Right lobe of liver (tissue), 6 donors: Measurements from ENCODE around the gene DDX43. TPM values are rescaled to one million over a fixed set of nuclear protein-coding genes. Genes with fewer than 3 reads are reported as not detected.

ENCODE experiments used
- ATAC-seq, 4 donors: fragments of 200-7000 bp; cut with Tn5 transposase; one replicate each; pipeline ENCODE4 v1.9.1; 2020; ENCODE audit warnings: mild to moderate bottlenecking in 4 of 4, moderate library complexity in 4 of 4
- DNase-seq, 3 donors: peaks; one replicate each; pipeline ENCODE4 v3.0.0-alpha.2; 2020
- H3K27ac ChIP-seq, 3 donors: fragments of 200-600 bp; one replicate each; pipeline ENCODE4 v1.8.0; 2022
- H3K27me3 ChIP-seq, 2 donors: fragments of 200-600 bp; one replicate each; pipeline ENCODE4 v1.8.0; 2022
- H3K36me3 ChIP-seq, 4 donors: fragments of 200-600 bp; sonication (generic) in 1 of 4; one replicate each; pipeline versions ENCODE4 v1.5.1 to v1.8.0; 2017 to 2022; ENCODE audit warnings: control low read depth in 1 of 4
- H3K4me1 ChIP-seq, 4 donors: fragments of 200-600 bp; sonication (generic) in 1 of 4; one replicate each; pipeline versions ENCODE4 v1.5.1 to v1.8.0; 2017 to 2022; ENCODE audit warnings: control low read depth in 1 of 4
- H3K4me3 ChIP-seq, 3 donors: fragments of 200-600 bp; one replicate each; pipeline ENCODE4 v1.8.0; 2022
- H3K9me3 ChIP-seq, 4 donors: fragments of 200-600 bp; sonication (generic) in 1 of 4; one replicate each; pipeline versions ENCODE4 v1.5.1 to v1.8.0; 2017 to 2022; ENCODE audit warnings: control low read depth in 1 of 4
- POLR2A ChIP-seq: fragments of 450-650 bp; IDR thresholded peaks from one replicate; pipeline ENCODE4 v1.6.1; 2017; ENCODE audit warnings: antibody characterized with exemption, mild to moderate bottlenecking
- WGBS: methylation state at CpG from one replicate; pipeline ENCODE4 v1.1.6; 2018; ENCODE audit warnings: low coverage, low lambda C conversion rate; ENCODE audit not compliant: insufficient coverage; ENCODE audit errors: missing lambda C conversion rate; 5-methylcytosine and 5-hydroxymethylcytosine counted together
- intact Hi-C, 2 donors: fragments of 100-400 bp; cut with DNase I; formaldehyde crosslinking; loops; one replicate each; pipeline versions ENCODE4 v1.11.2 to v1.14.1; 2022
- total RNA-seq, 6 experiments: library from RNA; depleted of rRNA in 2 of 6; stranded (reverse); fragments of >200 nt in 2 of 6; fragmentation: NEBNext Ultra II Directional in 3 of 6; extraction: Animal tissue kit (Norgen Biotek cat#: 25700) in 3 of 6; gene quantifications; one replicate each; pipeline versions ENCODE4 v1.1.0 to v1.2.4, GENCODE V29; 2016 to 2023
- TF ChIP-seq, protein P1 (sequence below), 4 donors: fragments of 200-600 bp in 3 of 4; fragments of 450-650 bp in 1 of 4; IDR thresholded peaks; one replicate each; pipeline versions ENCODE4 v1.5.1 to v1.8.0; 2016 to 2022; ENCODE audit warnings: antibody characterized with exemption in 4 of 4, mild to moderate bottlenecking in 2 of 4
- donor health status: DM: no; HTN: yes; CAD: no.
- donor health status: DM: no; HTN: no; CAD: no.
- donor health status: DM: no; HTN: no; CAD: no.
- donor health status: DM: no; HTN: yes; CAD: no.
- donor health status: DM: no; HTN: yes; CAD: no.

Gene DDX43
- total RNA-seq, 6 experiments from 2014 or later: not detected

DNA sequence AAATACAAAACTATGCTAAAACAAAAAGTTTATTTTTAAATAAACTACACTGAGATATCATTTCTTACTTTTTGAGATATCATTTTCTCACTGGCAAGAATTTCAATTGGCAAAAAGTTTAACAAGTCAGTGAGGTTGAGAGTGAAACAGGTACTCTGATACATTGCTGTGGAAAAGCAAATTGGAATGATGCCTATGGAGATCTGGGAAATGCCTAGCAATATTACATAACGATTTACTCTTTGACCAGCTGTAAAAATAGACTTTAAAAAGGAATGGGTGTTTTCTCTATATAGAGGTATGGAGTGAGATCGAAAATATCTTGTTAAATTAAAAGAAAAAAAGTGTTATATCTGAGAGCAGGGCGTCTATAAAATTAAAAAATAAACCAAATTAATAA, 40.6 kb downstream of the DDX43 start:
- TF ChIP-seq, protein P1, sequence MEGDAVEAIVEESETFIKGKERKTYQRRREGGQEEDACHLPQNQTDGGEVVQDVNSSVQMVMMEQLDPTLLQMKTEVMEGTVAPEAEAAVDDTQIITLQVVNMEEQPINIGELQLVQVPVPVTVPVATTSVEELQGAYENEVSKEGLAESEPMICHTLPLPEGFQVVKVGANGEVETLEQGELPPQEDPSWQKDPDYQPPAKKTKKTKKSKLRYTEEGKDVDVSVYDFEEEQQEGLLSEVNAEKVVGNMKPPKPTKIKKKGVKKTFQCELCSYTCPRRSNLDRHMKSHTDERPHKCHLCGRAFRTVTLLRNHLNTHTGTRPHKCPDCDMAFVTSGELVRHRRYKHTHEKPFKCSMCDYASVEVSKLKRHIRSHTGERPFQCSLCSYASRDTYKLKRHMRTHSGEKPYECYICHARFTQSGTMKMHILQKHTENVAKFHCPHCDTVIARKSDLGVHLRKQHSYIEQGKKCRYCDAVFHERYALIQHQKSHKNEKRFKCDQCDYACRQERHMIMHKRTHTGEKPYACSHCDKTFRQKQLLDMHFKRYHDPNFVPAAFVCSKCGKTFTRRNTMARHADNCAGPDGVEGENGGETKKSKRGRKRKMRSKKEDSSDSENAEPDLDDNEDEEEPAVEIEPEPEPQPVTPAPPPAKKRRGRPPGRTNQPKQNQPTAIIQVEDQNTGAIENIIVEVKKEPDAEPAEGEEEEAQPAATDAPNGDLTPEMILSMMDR (IDR thresholded peaks at IDR 0.05): no peak
- no peak for TF ChIP-seq POLR2A
- Histone ChIP-seq H3K9me3 (no peaks in the 10 kb centered on the region), H3K27me3 (no peaks in the 10 kb centered on the region), H3K36me3 (no peaks in the 10 kb centered on the region), H3K27ac (peak overlapping the region in 1 of 3 donors; percentile 41), H3K4me1 (peaks cover 0 to 5% (median 0%) of the 10 kb centered on the region in 4 donors), H3K4me3 (no peak overlapping the region)
- intact Hi-C loops: no loop called here
- 35% methylated on average over 3 of the region's 3 CpGs for WGBS
- DNase-seq (no peak), ATAC-seq (peak; percentile 83 to 87 (median 85))

DNA sequence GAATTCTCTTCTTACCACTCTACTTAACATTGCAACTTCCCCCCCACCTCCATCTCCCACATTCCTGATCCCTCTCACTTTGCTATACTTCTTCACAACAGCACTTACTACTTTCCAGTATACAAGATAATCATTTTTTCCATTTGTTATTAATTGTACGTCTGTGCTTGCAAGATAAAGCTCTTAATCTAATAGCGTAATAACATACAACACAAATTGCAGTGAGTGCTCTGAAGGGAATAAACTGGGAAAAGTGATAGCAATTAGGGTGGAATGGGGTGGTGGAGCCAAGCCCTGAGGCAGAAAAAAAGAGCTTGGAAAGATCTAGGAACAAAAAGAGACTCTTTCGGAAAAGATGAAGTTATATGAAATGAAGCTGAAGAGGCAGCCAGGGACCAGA, 48.9 kb downstream of the DDX43 start:
- 98% methylated on average over 3 of the region's 3 CpGs for WGBS
- no peaks in the 10 kb centered on the region for H3K36me3 ChIP-seq
- H3K27ac ChIP-seq: no peak overlapping the region
- H3K27me3 ChIP-seq: no peaks in the 10 kb centered on the region
- no peaks in the 10 kb centered on the region for H3K9me3 ChIP-seq
- ATAC-seq (no peak), DNase-seq (no peak)
- intact Hi-C loops: no loop called here
- no peaks in the 10 kb centered on the region for H3K4me1 ChIP-seq
- TF ChIP-seq, protein P1 (IDR thresholded peaks at IDR 0.05): no peak
- TF ChIP-seq POLR2A: no peak
- no peak overlapping the region for H3K4me3 ChIP-seq

DNA sequence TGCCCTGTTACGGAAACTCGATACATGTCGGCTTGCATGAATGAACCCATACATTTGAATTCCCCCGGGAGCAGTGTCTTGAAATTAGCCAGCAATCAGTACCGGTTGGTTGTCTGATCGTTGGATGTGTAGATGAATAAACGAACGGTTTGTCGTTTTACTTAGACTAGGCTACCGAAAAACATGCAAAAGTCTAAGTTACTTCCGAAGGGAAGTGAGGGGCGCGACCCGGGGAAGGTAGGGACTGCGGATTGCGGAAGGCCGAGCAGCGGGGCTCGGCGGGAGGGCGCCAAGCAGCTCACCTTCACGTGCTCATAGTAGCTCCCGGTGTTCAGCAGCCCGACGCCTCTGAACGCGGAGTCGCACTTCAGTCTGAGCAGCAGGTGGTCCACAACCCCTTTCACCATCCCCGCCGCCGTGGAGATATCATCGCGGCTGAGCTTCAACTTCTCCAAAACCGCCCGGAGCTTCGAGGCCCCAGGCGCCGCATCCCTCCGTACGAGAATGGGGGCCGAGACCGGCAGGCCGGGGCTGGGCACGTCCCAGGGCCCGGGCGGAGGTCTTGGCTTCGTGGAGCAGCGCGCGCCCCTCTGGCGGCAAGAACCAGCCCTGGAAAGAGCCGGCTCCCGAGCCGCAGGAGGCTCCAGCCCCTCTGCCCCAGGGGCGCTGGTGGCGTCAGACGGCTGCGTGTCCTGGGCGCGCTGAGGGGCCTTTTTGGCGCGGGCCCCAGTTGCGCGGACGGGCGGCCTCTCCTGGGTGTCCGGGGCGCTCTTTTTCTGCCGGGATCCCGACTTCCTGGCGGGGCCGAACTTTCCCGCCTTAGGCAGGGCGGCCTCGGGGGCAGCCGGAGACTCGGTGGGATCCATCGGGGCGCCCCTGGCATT, 56.8 kb downstream of the DDX43 start:
- Histone ChIP-seq H3K36me3 (no peaks in the 10 kb centered on the region), H3K27me3 (no peaks in the 10 kb centered on the region), H3K9me3 (no peaks in the 10 kb centered on the region), H3K4me1 (no peaks in the 10 kb centered on the region), H3K27ac (peak overlapping the region; percentile 55 to 81 (median 72)), H3K4me3 (peak overlapping the region; percentile 50 to 65 (median 61))
- DNase-seq (peak; percentile 55 to 64 (median 58)), ATAC-seq (peak; percentile 63 to 75 (median 66))
- intact Hi-C loops: no loop called here
- TF ChIP-seq POLR2A: no peak
- TF ChIP-seq, protein P1 (IDR thresholded peaks at IDR 0.05): no peak
- WGBS: 7% methylated on average over 26 of the region's 79 CpGs

DNA sequence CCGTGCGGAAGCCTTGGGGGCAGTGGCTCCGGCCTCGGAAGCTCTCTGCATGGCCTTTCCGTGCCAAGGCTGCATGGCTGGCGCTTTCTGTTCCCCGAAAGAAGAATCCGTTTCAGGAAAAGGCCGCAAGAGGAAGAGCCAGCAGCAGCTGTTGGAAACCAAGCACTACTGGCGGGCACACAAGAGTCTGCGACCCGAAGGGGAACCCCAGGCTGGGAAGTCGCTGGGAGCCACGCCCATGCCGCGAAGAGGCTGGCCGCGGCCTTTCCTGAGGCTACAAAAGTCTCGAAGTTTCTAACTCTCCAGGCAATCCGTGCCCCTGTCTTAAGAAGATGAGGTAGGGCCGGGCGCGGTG, 57.5 kb downstream of the DDX43 start, which contains the start of gene CGAS:
Gene CGAS (minus strand): TSS at position 191 of the 355 bp plus-strand sequence. CDS start 116 bp downstream, at position 75.
- H3K27me3 ChIP-seq: no peaks in the 10 kb centered on the region
- H3K36me3 ChIP-seq: no peaks in the 10 kb centered on the region
- intact Hi-C loops: no loop called here
- DNase-seq: peak; percentile 73 to 85 (median 82)
- H3K9me3 ChIP-seq: no peaks in the 10 kb centered on the region
- peak; percentile 83 to 89 (median 86) for ATAC-seq
- TF ChIP-seq, protein P1 (IDR thresholded peaks at IDR 0.05): no peak
- TF ChIP-seq POLR2A: no peak
- H3K4me1 ChIP-seq: no peaks in the 10 kb centered on the region
- H3K27ac ChIP-seq: peak within 1 kb of the TSS; percentile 55 to 81 (median 72)
- WGBS: 20% methylated on average over 13 of the region's 23 CpGs
- H3K4me3 ChIP-seq: peak within 1 kb of the TSS; percentile 50 to 65 (median 61)
